A549 (cell line): ENCODE data around the gene BSND. TPM values are rescaled to one million over a fixed set of nuclear protein-coding genes. Genes with fewer than 3 reads are reported as not detected.

Experiments
- ATAC-seq, 2 experiments: fragments of 200-7000 bp in 1 of 2; fragments of >200 bp in 1 of 2; cut with Nextera tagmentation in 1 of 2; cut with Tn5 transposase in 1 of 2; 3 replicates each; pipeline versions ENCODE4 v1.8.0 to v1.9.1; 2018 to 2020; ENCODE audit warnings: mild to moderate bottlenecking in 1 of 2, moderate library complexity in 1 of 2
- CTCF ChIA-PET: fragments of 300-600 bp; sonication (Branson Sonifier 250); formaldehyde crosslinking; extraction: SDS; loops from one replicate; lab custom pipeline; 2021; ENCODE audit warnings: antibody characterized with exemption, inconsistent platforms; lab: Yijun Ruan, JAX
- POLR2A ChIA-PET: fragments of 350-600 bp; formaldehyde crosslinking; extraction: SDS; loops from one replicate; lab custom pipeline; 2021; ENCODE audit warnings: antibody characterized with exemption, inconsistent platforms; lab: Yijun Ruan, JAX
- DNase-seq, 2 experiments: peaks; one replicate each; pipeline versions ENCODE4 v3.0.0 to v3.0.0-alpha.2; 2011 to 2016; ENCODE audit warnings: low read depth in 1 of 2, low spot score in 1 of 2
- FAIRE-seq: peaks from 2 replicates; lab custom pipeline; 2011; peaks lifted over from hg19 to GRCh38; lab: Jason Lieb, UNC
- H3K27ac ChIP-seq, 2 experiments: fragments of >200 bp; sonication (Bioruptor Twin); formaldehyde crosslinking; 3 replicates each; pipeline ENCODE4 v1.5.1; 2016 to 2017
- H3K4me1 ChIP-seq: fragments of >200 bp; sonication (Bioruptor Twin); formaldehyde crosslinking; 3 replicates; pipeline ENCODE4 v1.6.1; 2016
- H3K4me2 ChIP-seq: fragments of >200 bp; sonication (Bioruptor Twin); formaldehyde crosslinking; 3 replicates; pipeline ENCODE4 v1.6.1; 2016
- H3K4me3 ChIP-seq: fragments of >200 bp; sonication (Bioruptor Twin); formaldehyde crosslinking; 3 replicates; pipeline ENCODE4 v1.5.1; 2016
- H3K9me3 ChIP-seq: fragments of >200 bp; sonication (Bioruptor Twin); formaldehyde crosslinking; 3 replicates; pipeline ENCODE4 v1.6.1; 2016
- CBX2 ChIP-seq: fragments of 200-600 bp; sonication (generic); IDR thresholded peaks from 2 replicates; pipeline ENCODE4 v1.6.1; 2016; ENCODE audit warnings: low read depth, mild to moderate bottlenecking, borderline replicate concordance
- EHF ChIP-seq: fragments of 250-450 bp; sonication (Bioruptor Pico); IDR thresholded peaks from 2 replicates; pipeline ENCODE4 v1.5.0; 2020; ENCODE audit warnings: mild to moderate bottlenecking
- ESRRA ChIP-seq: fragments of 150-350 bp; IDR thresholded peaks from 2 replicates; pipeline ENCODE4 v1.6.1; 2014; ENCODE audit warnings: mild to moderate bottlenecking, low read length, borderline replicate concordance
- FOSB ChIP-seq: fragments of 250-450 bp; sonication (Bioruptor Pico); IDR thresholded peaks from 2 replicates; pipeline ENCODE4 v1.5.0; 2020; ENCODE audit warnings: mild to moderate bottlenecking, moderate library complexity
- FOSL2 ChIP-seq, 2 experiments: fragments of 450-650 bp in 1 of 2; fragments of >200 bp in 1 of 2; sonication (Bioruptor Twin) in 1 of 2; formaldehyde crosslinking; IDR thresholded peaks; 2 replicates each; pipeline versions ENCODE4 v1.5.0 to v1.6.1; 2016 to 2020; ENCODE audit warnings: mild to moderate bottlenecking in 1 of 2, moderate library complexity in 1 of 2
- GATA3 ChIP-seq: IDR thresholded peaks from 2 replicates; pipeline ENCODE4 v1.6.1; 2012; ENCODE audit warnings: borderline replicate concordance
- HEYL ChIP-seq: fragments of 250-450 bp; sonication (Bioruptor Pico); IDR thresholded peaks from 2 replicates; pipeline ENCODE4 v1.8.0; 2021; ENCODE audit warnings: mild to moderate bottlenecking, moderate library complexity
- HOXB5 ChIP-seq: fragments of 250-450 bp; sonication (Bioruptor Pico); IDR thresholded peaks from 2 replicates; pipeline ENCODE4 v1.5.0; 2020; ENCODE audit warnings: mild to moderate bottlenecking, moderate library complexity
- JUNB ChIP-seq: fragments of >200 bp; sonication (Bioruptor Twin); formaldehyde crosslinking; IDR thresholded peaks from 2 replicates; pipeline ENCODE4 v1.6.1; 2016
- PHF8 ChIP-seq: fragments of 200-600 bp; sonication (generic); IDR thresholded peaks from 2 replicates; pipeline ENCODE4 v1.6.1; 2016; ENCODE audit warnings: low read depth, mild to moderate bottlenecking, antibody characterized with exemption, moderate library complexity, borderline replicate concordance
- RARB ChIP-seq: fragments of 250-450 bp; sonication (Bioruptor Pico); IDR thresholded peaks from 2 replicates; pipeline ENCODE4 v1.8.0; 2021; ENCODE audit warnings: mild to moderate bottlenecking, moderate library complexity
- SMC3 ChIP-seq: fragments of >200 bp; sonication (Bioruptor Twin); formaldehyde crosslinking; IDR thresholded peaks from 3 replicates; pipeline ENCODE4 v1.6.1; 2018; ENCODE audit warnings: inconsistent platforms
- TFCP2L1 ChIP-seq: fragments of 250-450 bp; sonication (Bioruptor Pico); IDR thresholded peaks from 2 replicates; pipeline ENCODE4 v1.5.0; 2021; ENCODE audit warnings: mild to moderate bottlenecking
- ZSCAN20 ChIP-seq: fragments of 250-450 bp; sonication (Bioruptor Pico); IDR thresholded peaks from 2 replicates; pipeline ENCODE4 v1.8.0; 2022; ENCODE audit warnings: mild to moderate bottlenecking, moderate library complexity
- WGBS: methylation state at CpG from one replicate; pipeline ENCODE4 v1.1.6; 2017; ENCODE audit errors: missing lambda C conversion rate; 5-methylcytosine and 5-hydroxymethylcytosine counted together
- polyA plus RNA-seq, 4 experiments: library from polyadenylated mRNA; depleted of rRNA in 3 of 4; stranded (reverse); fragments of >200 nt; fragmentation: RNase III in 1 of 4; extraction: RNeasy Plus Mini Kit Qiagen cat#74134 plus additional on column Dnase treatment in 1 of 4; gene quantifications; 2 replicates in 3 of 4; 3 replicates in 1 of 4; pipeline ENCODE4 v1.2.3, GENCODE V29; 2011 to 2017
- TF ChIP-seq, protein P1 (sequence below): IDR thresholded peaks from 2 replicates; pipeline ENCODE4 v1.6.1; 2012
- TF ChIP-seq, protein P2 (sequence below): fragments of 250-450 bp; sonication (Bioruptor Pico); IDR thresholded peaks from 2 replicates; pipeline ENCODE4 v1.5.0; 2020; ENCODE audit warnings: low read depth, mild to moderate bottlenecking, moderate library complexity
- TF ChIP-seq, protein P3 (sequence below): IDR thresholded peaks from 2 replicates; pipeline ENCODE4 v1.6.1; 2012; ENCODE audit warnings: low read depth, borderline replicate concordance
- TF ChIP-seq, protein P4 (sequence below): fragments of 200-600 bp; sonication (generic); IDR thresholded peaks from 2 replicates; pipeline ENCODE4 v1.6.1; 2016; ENCODE audit warnings: antibody characterized with exemption, mild to moderate bottlenecking, moderate library complexity

Gene BSND
- polyA plus RNA-seq, 2 of the 4 experiments (the other 2 are of a cell fraction): not detected

DNA sequence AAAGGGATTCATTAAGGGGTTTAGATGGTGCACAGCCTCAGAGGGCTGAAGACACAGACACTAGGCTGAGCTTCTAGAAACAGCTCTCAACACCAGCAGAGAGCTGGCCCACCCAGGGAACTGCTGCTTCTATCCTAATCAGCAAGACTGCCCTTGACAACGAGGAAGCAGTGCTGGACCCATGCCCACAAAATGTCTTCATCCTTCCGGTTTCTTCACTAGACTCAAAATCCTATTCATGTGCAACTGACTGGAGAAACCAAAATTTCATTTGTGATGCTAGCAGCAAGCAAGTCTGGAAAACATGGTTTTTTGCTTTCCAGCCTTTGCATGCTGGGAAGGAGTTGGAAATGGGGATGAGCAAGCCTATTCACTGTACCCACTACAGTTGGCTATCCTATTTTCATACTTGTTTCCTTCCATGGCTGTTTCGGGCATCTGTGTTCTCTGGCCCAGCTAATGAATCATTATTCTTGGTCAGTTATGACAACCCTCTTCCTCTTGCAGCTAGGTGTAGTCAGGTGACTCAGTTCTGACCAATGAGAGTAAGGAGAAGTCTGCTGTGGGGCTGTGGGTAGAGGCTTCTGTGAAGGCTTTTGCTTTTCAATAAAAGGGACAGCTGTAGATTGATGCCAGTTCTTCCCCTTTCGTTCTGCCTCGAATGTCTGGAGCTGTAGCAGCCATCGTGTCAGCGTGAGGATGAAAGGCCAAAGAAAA, 33.0 kb upstream of the BSND start:
- TF ChIP-seq HOXB5 (CRISPR knock-in tag): no peak
- TF ChIP-seq RARB: no peak
- TF ChIP-seq GATA3: no peak
- TF ChIP-seq FOSB (CRISPR knock-in tag): no peak
- no peak for TF ChIP-seq EHF (CRISPR knock-in tag)
- TF ChIP-seq, protein P1, sequence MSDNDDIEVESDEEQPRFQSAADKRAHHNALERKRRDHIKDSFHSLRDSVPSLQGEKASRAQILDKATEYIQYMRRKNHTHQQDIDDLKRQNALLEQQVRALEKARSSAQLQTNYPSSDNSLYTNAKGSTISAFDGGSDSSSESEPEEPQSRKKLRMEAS: no peak
- TF ChIP-seq, protein P2, sequence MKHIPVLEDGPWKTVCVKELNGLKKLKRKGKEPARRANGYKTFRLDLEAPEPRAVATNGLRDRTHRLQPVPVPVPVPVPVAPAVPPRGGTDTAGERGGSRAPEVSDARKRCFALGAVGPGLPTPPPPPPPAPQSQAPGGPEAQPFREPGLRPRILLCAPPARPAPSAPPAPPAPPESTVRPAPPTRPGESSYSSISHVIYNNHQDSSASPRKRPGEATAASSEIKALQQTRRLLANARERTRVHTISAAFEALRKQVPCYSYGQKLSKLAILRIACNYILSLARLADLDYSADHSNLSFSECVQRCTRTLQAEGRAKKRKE (CRISPR knock-in tag): no peak
- TF ChIP-seq PHF8: no peak
- TF ChIP-seq, protein P3, sequence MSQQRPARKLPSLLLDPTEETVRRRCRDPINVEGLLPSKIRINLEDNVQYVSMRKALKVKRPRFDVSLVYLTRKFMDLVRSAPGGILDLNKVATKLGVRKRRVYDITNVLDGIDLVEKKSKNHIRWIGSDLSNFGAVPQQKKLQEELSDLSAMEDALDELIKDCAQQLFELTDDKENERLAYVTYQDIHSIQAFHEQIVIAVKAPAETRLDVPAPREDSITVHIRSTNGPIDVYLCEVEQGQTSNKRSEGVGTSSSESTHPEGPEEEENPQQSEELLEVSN: no peak
- no peak for TF ChIP-seq CBX2
- no peak for TF ChIP-seq FOSL2 (IDR thresholded peaks at IDR 0.05)
- TF ChIP-seq FOSL2 (CRISPR knock-in tag; IDR thresholded peaks at IDR 0.05): no peak
- no peak for TF ChIP-seq SMC3
- no peak for TF ChIP-seq ESRRA
- no peak for TF ChIP-seq JUNB
- no peak for TF ChIP-seq HEYL (CRISPR knock-in tag)
- no peak for TF ChIP-seq TFCP2L1
- TF ChIP-seq, protein P4, sequence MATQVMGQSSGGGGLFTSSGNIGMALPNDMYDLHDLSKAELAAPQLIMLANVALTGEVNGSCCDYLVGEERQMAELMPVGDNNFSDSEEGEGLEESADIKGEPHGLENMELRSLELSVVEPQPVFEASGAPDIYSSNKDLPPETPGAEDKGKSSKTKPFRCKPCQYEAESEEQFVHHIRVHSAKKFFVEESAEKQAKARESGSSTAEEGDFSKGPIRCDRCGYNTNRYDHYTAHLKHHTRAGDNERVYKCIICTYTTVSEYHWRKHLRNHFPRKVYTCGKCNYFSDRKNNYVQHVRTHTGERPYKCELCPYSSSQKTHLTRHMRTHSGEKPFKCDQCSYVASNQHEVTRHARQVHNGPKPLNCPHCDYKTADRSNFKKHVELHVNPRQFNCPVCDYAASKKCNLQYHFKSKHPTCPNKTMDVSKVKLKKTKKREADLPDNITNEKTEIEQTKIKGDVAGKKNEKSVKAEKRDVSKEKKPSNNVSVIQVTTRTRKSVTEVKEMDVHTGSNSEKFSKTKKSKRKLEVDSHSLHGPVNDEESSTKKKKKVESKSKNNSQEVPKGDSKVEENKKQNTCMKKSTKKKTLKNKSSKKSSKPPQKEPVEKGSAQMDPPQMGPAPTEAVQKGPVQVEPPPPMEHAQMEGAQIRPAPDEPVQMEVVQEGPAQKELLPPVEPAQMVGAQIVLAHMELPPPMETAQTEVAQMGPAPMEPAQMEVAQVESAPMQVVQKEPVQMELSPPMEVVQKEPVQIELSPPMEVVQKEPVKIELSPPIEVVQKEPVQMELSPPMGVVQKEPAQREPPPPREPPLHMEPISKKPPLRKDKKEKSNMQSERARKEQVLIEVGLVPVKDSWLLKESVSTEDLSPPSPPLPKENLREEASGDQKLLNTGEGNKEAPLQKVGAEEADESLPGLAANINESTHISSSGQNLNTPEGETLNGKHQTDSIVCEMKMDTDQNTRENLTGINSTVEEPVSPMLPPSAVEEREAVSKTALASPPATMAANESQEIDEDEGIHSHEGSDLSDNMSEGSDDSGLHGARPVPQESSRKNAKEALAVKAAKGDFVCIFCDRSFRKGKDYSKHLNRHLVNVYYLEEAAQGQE: no peak
- TF ChIP-seq, all 56 proteins: peak for 0
- Histone ChIP-seq H3K4me3 (no peak overlapping the region), H3K27ac (no peak overlapping the region), H3K9me3 (no peaks in the 10 kb centered on the region), H3K4me2 (no peak overlapping the region), H3K4me1 (peaks cover 2% of the 10 kb centered on the region; the same call in 2 of the 3 replicates)
- POLR2A ChIA-PET: no interaction called here
- DNase-seq (no peak), FAIRE-seq (no peak), ATAC-seq (peak in 1 of 2 experiments; percentile 57; a peak in 2 of 6 replicates)
- CTCF ChIA-PET: interaction anchor here (1.2 to 3.8 kb wide), 4 partner anchors 15 to 31 kb away, joined by 3 to 21 read pairs (median 6); no protein-coding TSS in a partner anchor
- 70% methylated on average over 7 of the region's 7 CpGs for WGBS

DNA sequence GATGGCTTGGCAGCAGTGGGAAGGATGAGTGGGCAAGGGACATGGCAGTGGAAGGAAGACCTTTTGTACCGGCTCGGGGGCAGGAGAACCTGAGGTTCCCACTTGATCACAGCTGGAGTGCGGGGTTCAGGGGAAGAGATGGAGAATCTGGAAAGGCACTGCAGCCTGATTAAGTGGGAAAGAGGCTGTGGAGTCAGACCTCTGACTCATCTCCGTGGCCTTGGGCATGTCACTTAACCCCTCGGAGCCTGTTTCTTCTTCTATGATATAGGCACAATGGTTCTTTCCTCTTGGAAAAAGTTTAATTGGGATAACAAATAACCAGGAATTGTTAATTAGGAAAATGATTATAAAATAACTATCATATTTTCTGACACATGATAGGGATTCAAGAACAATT, 31.4 kb upstream of the BSND start:
- no peak overlapping the region for H3K27ac ChIP-seq
- no peaks in the 10 kb centered on the region for H3K9me3 ChIP-seq
- peaks cover 13% of the 10 kb centered on the region for H3K4me1 ChIP-seq
- no peak overlapping the region for H3K4me2 ChIP-seq
- H3K4me3 ChIP-seq: no peak overlapping the region
- 54% methylated on average over 5 of the region's 5 CpGs for WGBS
- ChIA-PET POLR2A (no interaction called here), CTCF (interaction anchor here (3.8 kb wide), 1 partner anchor 17 kb away, joined by 21 read pairs; no protein-coding TSS in a partner anchor)
- DNase-seq: no peak
- no peak for ATAC-seq
- no peak for FAIRE-seq
- TF ChIP-seq ZSCAN20 (CRISPR knock-in tag) (no peak), FOSL2 (IDR thresholded peaks at IDR 0.05) (no peak), FOSL2 (CRISPR knock-in tag; IDR thresholded peaks at IDR 0.05) (peak; percentile 16; the same call in 1 of the 2 replicates), ESRRA (no peak)
